Uterus (tissue), 2 donors: ENCODE results near the gene KLK8.

Experiments used
- POLR2A ChIP-seq, 2 donors: fragments of 450-650 bp; IDR thresholded peaks; one replicate each; pipeline ENCODE4 v1.6.1; 2016; ENCODE audit warnings: antibody characterized with exemption in 2 of 2, mild to moderate bottlenecking in 1 of 2, moderate library complexity in 1 of 2
- TF ChIP-seq, protein P1 (sequence below), 4 experiments: fragments of 200-600 bp in 2 of 4; fragments of 450-650 bp in 2 of 4; sonication (generic) in 2 of 4; IDR thresholded peaks; one replicate each; pipeline ENCODE4 v1.5.1; 2016 to 2019; ENCODE audit warnings: antibody characterized with exemption in 4 of 4, mild to moderate bottlenecking in 2 of 4, moderate library complexity in 1 of 4

DNA sequence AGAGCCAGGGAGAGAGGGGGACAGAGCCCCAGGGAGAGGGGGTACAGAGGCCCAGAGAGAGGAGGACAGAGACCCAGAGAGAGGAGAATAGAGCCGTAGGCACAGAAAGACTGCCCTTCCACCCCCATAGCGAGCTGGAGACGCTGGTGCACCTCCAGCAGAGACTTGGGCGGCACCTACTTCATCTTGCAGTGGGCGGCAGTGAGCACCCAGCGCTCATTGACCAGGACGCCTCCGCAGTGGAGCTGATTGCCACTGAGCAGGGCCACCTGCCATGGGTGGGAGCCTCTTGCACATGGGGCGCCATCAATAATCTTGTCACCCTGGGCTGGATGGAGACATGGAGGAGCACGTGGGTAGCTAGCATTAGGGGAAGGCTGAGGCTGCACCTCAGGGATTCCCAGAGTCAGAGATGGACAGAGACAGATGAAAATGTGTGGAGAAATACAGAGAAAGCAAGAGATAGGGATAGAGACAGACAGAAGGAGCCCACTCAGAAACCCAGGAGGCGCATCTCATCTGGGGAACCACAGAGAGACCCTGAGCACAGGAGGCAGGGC, 19.7 kb downstream of the KLK8 start:
- TF ChIP-seq, protein P1, sequence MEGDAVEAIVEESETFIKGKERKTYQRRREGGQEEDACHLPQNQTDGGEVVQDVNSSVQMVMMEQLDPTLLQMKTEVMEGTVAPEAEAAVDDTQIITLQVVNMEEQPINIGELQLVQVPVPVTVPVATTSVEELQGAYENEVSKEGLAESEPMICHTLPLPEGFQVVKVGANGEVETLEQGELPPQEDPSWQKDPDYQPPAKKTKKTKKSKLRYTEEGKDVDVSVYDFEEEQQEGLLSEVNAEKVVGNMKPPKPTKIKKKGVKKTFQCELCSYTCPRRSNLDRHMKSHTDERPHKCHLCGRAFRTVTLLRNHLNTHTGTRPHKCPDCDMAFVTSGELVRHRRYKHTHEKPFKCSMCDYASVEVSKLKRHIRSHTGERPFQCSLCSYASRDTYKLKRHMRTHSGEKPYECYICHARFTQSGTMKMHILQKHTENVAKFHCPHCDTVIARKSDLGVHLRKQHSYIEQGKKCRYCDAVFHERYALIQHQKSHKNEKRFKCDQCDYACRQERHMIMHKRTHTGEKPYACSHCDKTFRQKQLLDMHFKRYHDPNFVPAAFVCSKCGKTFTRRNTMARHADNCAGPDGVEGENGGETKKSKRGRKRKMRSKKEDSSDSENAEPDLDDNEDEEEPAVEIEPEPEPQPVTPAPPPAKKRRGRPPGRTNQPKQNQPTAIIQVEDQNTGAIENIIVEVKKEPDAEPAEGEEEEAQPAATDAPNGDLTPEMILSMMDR (IDR thresholded peaks at IDR 0.05): no peak
- no peak for TF ChIP-seq POLR2A (IDR thresholded peaks at IDR 0.05)
